HG03469 (cell line): ENCODE measurements around the gene HMGXB3.
"Not testable (repeated sequence)": the region's sequence is repeated elsewhere in the genome, so short reads cannot be mapped to it uniquely, and the experiment has no call there.

Experiments used
- ATAC-seq: cut with Tn5 transposase; IDR thresholded peaks from one replicate; pipeline ENCODE4 v1.9.1; 2021; ENCODE audit warnings: mild to moderate bottlenecking, moderate library complexity, moderate number of reproducible peaks; ENCODE audit not compliant: unreplicated experiment

Gene HMGXB3

GRCh38 chr5:150021491-150022157 lies 21.1 kb downstream of the HMGXB3 start:
- no peak for ATAC-seq

GRCh38 chr5:150022158-150022531 lies 21.6 kb downstream of the HMGXB3 start:
- ATAC-seq = no peak

- no peak for ATAC-seq
Measured at GRCh38 chr5:150022681-150023080, 22.1 kb downstream of the HMGXB3 start.

- no peak for ATAC-seq
Measured at GRCh38 chr5:150023136-150023535, 22.6 kb downstream of the HMGXB3 start.

GRCh38 chr5:150024346-150024984 lies 23.9 kb downstream of the HMGXB3 start:
- ATAC-seq = no peak

GRCh38 chr5:150026682-150027172 lies 26.2 kb downstream of the HMGXB3 start:
- ATAC-seq = no peak

GRCh38 chr5:150028047-150028446 lies 27.5 kb downstream of the HMGXB3 start:
- ATAC-seq = not testable (repeated sequence)

- ATAC-seq = no peak
Measured at GRCh38 chr5:150033334-150033733, 32.8 kb downstream of the HMGXB3 start.

- no peak for ATAC-seq
Measured at GRCh38 chr5:150034662-150035061, 34.1 kb downstream of the HMGXB3 start.

- ATAC-seq = peak; percentile 70
Measured at GRCh38 chr5:150035139-150035895, 34.8 kb downstream of the HMGXB3 start.

GRCh38 chr5:150036513-150036912 lies 36.0 kb downstream of the HMGXB3 start:
- no peak for ATAC-seq

GRCh38 chr5:150038547-150038946 lies 38.0 kb downstream of the HMGXB3 start:
- no peak for ATAC-seq

- ATAC-seq = no peak
Measured at GRCh38 chr5:150042459-150042858, 41.9 kb downstream of the HMGXB3 start.

- ATAC-seq = no peak
Measured at GRCh38 chr5:150043657-150044328, 43.3 kb downstream of the HMGXB3 start.

GRCh38 chr5:150044329-150044681 lies 43.8 kb downstream of the HMGXB3 start:
- ATAC-seq = no peak

GRCh38 chr5:150044712-150045111 lies 44.2 kb downstream of the HMGXB3 start:
- no peak for ATAC-seq

- no peak for ATAC-seq
Measured at GRCh38 chr5:150045549-150045948, 45.0 kb downstream of the HMGXB3 start.

GRCh38 chr5:150046031-150046430 lies 45.5 kb downstream of the HMGXB3 start:
- ATAC-seq = no peak

GRCh38 chr5:150050172-150050811 lies 49.8 kb downstream of the HMGXB3 start:
- not testable (repeated sequence) for ATAC-seq

- no peak for ATAC-seq
Measured at GRCh38 chr5:150051657-150052195, 51.2 kb downstream of the HMGXB3 start.
